ENCODE results near the gene NEMP2. TPM values are rescaled to one million over a fixed set of nuclear protein-coding genes. Genes with fewer than 3 reads are reported as not detected.

Gene NEMP2
- total and polyA plus RNA-seq, 2 of the 4 experiments (the other 2 are of a cell fraction) = 1.1 to 1.3 TPM

GRCh38 chr2:190578158-190579057 is 43.9 kb upstream of the NEMP2 start:
- no peak overlapping the region for H2AK5ac ChIP-seq (ENCODE audit: low read depth, low read length)
- TF ChIP-seq RFX5 (IDR thresholded peaks at IDR 0.05; ENCODE audit: low read depth, low read length) = no peak
- in situ Hi-C loops (cut with MboI; ENCODE audit: low sequenced_read_pairs) = no loop called here
- H2AFZ ChIP-seq (replicated peaks; ENCODE audit: low read length, poor library complexity) = peak overlapping the region; percentile 65
- WGBS, 2 experiments (ENCODE audit: extremely low coverage in 2 of 2, insufficient read length in 1 of 2) = 40 to 100% methylated on average over 1 to 2 of the region's 6 CpGs
- H3K9me1 ChIP-seq (ENCODE audit: insufficient read depth, low read length) = no peaks in the 10 kb centered on the region; the same call in 1 of the 2 replicates
- H3K9ac ChIP-seq (ENCODE audit: low read depth, low read length) = no peak overlapping the region
- ATAC-seq (ENCODE audit: low read depth) (peak; percentile 40), DNase-seq (no peak)
- H3K4me2 ChIP-seq (ENCODE audit: low read depth, low read length) = no peak overlapping the region
- H3K27ac ChIP-seq (ENCODE audit: insufficient read depth, low read length) = no peak overlapping the region
- H2BK5ac ChIP-seq (ENCODE audit: low read depth, low read length, poor library complexity, severe bottlenecking) = no peak overlapping the region
- H4K20me1 ChIP-seq (ENCODE audit: insufficient read depth, low read length) = no peaks in the 10 kb centered on the region
- no peaks in the 10 kb centered on the region for H3K9me3 ChIP-seq (ENCODE audit: control insufficient read depth, insufficient read depth, low read length)
- intact Hi-C loops (cut with micrococcal nuclease) = no loop called here
- no peaks in the 10 kb centered on the region for H3K27me3 ChIP-seq (ENCODE audit: control insufficient read depth, insufficient read depth, low read length)
- H3K56ac ChIP-seq (ENCODE audit: extremely low read depth, insufficient read depth, low read length) = no peak overlapping the region
- no TSS peak for BruUV-seq (replicated peaks)
- H3K4ac ChIP-seq (ENCODE audit: low read depth, low read length) = no peak overlapping the region
- POLR2A ChIA-PET (ENCODE audit: unreplicated experiment) = no interaction called here
- no peak overlapping the region for H2BK120ac ChIP-seq (ENCODE audit: low read depth, low read length)
- no peak overlapping the region; the same call in 1 of the 2 replicates for H3K14ac ChIP-seq (replicated peaks; ENCODE audit: low read depth, low read length)
- peak overlapping the region; percentile 77 for H2AK9ac ChIP-seq (replicated peaks; ENCODE audit: low read depth, low read length, poor library complexity)
- dilution Hi-C loops (cut with HindIII; ENCODE audit: low sequenced_read_pairs, unreplicated experiment) = no loop called here
- no peak overlapping the region for H4K5ac ChIP-seq (ENCODE audit: low read depth, low read length)
- H4K91ac ChIP-seq (ENCODE audit: insufficient read depth, low read depth, low read length) = no peak overlapping the region
- no peaks in the 10 kb centered on the region for H3K79me1 ChIP-seq (ENCODE audit: low read depth in 1 of 2, low read length in 2 of 2)
- H2BK20ac ChIP-seq (ENCODE audit: low read depth, low read length) = no peak overlapping the region
- CTCF ChIA-PET = interaction anchor here (0.6 kb wide), 1 partner anchor 312 kb away, joined by 4 read pairs; no protein-coding TSS in a partner anchor
- H2BK15ac ChIP-seq (ENCODE audit: low read depth, low read length) = no peak overlapping the region
- 0 out of 4 replicates have a peak overlapping the region, but pooled peaks of 1 of the 2 experiments have one; percentile 10 for H4K8ac ChIP-seq (ENCODE audit: low read depth in 2 of 2, low read length in 2 of 2)
- no peaks in the 10 kb centered on the region for H3K36me3 ChIP-seq (ENCODE audit: control insufficient read depth, insufficient read depth, low read length)
- H3K18ac ChIP-seq (ENCODE audit: low read depth, low read length) = no peak overlapping the region
- H3K4me1 ChIP-seq (ENCODE audit: control insufficient read depth, insufficient read depth, low read length) = peaks cover 2% of the 10 kb centered on the region; the same call in 1 of the 2 replicates
- H3K23ac ChIP-seq (ENCODE audit: low read depth, low read length) = no peak overlapping the region
- H3K4me3 ChIP-seq (ENCODE audit: insufficient read depth, low read depth, low read length) = no peak overlapping the region
